ENCODE data around the gene REPIN1. TPM values are rescaled to one million over a fixed set of nuclear protein-coding genes. Genes with fewer than 3 reads are reported as not detected.

Gene REPIN1
- total and polyA plus RNA-seq, 7 experiments from 2014 or later, result 46.7 to 103 (median 78.4) TPM

DNA sequence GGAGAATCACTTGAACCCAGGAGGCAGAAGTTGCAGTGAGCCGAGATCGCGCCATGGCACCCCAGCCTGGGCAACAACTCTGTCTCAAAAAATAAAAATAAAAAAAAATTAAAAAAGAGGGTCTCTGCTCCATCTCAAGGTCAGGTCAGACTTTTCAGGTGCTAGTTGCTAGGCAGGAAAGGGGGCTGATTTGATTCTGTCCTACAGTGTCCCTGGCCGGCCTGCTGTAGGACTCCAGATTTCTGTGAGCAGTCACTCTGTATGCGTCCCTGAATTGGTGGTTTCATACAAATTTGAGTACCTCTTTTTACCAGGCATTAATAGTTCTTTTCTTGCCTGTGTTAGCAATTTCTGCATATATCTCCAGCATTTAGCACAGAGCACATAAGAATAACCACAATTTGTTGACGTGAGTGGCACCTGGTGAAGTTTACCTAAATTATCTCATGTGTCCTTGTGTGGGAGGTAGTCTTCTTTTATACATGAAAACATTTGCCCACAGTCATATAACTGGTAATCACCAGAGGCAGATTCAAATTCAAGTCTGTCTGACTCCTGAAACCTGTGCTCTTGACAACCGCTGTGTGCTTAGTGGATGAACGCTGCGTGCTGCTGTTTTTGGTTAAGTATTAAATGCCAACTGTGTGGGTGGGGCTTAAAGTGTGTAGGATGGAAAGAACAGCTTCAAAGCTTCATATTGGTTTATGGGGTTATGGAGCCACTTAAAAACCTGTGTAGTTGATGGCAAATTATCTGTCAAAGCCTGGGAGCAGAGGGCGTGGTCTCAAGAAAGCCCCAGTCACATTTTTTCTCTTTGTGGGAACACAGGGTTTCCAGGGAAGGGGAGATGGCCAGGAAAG is 7.3 kb downstream of the REPIN1 start:
- CTCF ChIA-PET, result interaction anchor here (0.8 kb wide), 1 partner anchor 23 kb away, joined by 5 read pairs; no protein-coding TSS in a partner anchor
- Histone ChIP-seq H3K27me3 (ENCODE audit: control insufficient read depth in 2 of 2, insufficient read depth in 2 of 2, low read length in 2 of 2) (no peaks in the 10 kb centered on the region), H3K4me3 (ENCODE audit: low read length) (no peak overlapping the region), H3K9me3 (ENCODE audit: control insufficient read depth in 2 of 3, low read length in 3 of 3) (no peaks in the 10 kb centered on the region), H3K36me3 (ENCODE audit: control insufficient read depth in 2 of 3, insufficient read depth in 3 of 3, low read length in 3 of 3) (peaks cover 0 to 29% (median 2%) of the 10 kb centered on the region in 3 experiments), H3K4me1 (ENCODE audit: control insufficient read depth in 2 of 2, insufficient read depth in 2 of 2, low read length in 2 of 2) (peaks cover 4 to 30% of the 10 kb centered on the region in 2 donors), H3K27ac (ENCODE audit: low read depth, low read length) (peak overlapping the region; percentile 48)
- Mint-ChIP-seq H3K27ac (peak overlapping the region; percentile 12 to 94 (median 90)), H3K4me1 (peaks cover 30 to 71% (median 60%) of the 10 kb centered on the region in 7 donors), H3K36me3 (peaks cover 0 to 21% (median 5%) of the 10 kb centered on the region in 5 donors), H3K9me3 (no peaks in the 10 kb centered on the region), H3K4me3 (peak overlapping the region in 9 of 10 donors; percentile 19 to 71 (median 51)), H3K27me3 (no peaks in the 10 kb centered on the region)
- ATAC-seq (peak; percentile 12), DNase-seq (peak in 6 of 9 donors; percentile 34 to 69 (median 52))
- POLR2A ChIA-PET, result interaction anchor here (1.0 to 2.4 kb wide), 6 partner anchors 9 to 30 kb away, joined by 4 to 12 read pairs (median 8); a partner anchor contains a TSS
- intact Hi-C loops (cut with micrococcal nuclease), result loop anchor here in 1 of 2 donors (5.0 kb wide), 2 partner anchors 706 to 966 kb away; partner anchors contain the start of genes FASTK, NUB1 and TMUB1

DNA sequence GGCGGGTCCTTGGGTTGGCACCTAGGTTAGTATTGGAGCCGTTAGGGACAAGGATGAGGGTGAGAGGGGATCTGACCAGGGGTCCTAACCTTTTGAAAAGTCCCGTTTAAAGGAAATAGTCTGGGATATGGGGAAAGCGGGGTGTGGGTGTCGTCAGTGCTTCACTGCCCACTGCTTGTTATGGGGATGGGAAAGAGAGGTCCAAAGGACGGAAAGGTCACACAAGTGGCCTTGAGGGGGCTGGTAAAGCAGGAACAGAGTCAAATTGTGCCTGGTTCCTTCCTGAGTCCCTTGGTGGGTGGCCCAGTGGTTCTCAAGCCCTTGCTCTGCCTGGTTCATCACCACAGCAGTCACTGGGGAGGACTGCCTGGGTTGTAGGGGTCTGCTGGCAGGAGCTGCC is 7.9 kb downstream of the REPIN1 start:
- no peaks in the 10 kb centered on the region for H3K27me3 ChIP-seq (ENCODE audit: control insufficient read depth in 2 of 2, insufficient read depth in 2 of 2, low read length in 2 of 2)
- peak overlapping the region in 6 of 10 donors; percentile 19 to 71 (median 45) for H3K4me3 Mint-ChIP-seq
- no peaks in the 10 kb centered on the region for H3K9me3 Mint-ChIP-seq
- intact Hi-C loops (cut with micrococcal nuclease), result loop anchor here in 1 of 2 donors (5.0 kb wide), 2 partner anchors 706 to 966 kb away; partner anchors contain the start of genes FASTK, NUB1 and TMUB1
- H3K27ac ChIP-seq (ENCODE audit: low read depth, low read length), result peak overlapping the region; percentile 48
- H3K4me1 Mint-ChIP-seq, result peaks cover 30 to 70% (median 58%) of the 10 kb centered on the region in 7 donors
- no peak for DNase-seq
- ChIA-PET POLR2A (interaction anchor here (2.1 to 2.4 kb wide), 4 partner anchors 7 to 31 kb away, joined by 8 to 35 read pairs (median 11); partner anchors contain the start of gene REPIN1), CTCF (interaction anchor here (0.8 kb wide), 1 partner anchor 23 kb away, joined by 5 read pairs; no protein-coding TSS in a partner anchor)
- no peaks in the 10 kb centered on the region for H3K9me3 ChIP-seq (ENCODE audit: control insufficient read depth in 2 of 3, low read length in 3 of 3)
- H3K4me1 ChIP-seq (ENCODE audit: control insufficient read depth in 2 of 2, insufficient read depth in 2 of 2, low read length in 2 of 2), result peaks cover 4 to 30% of the 10 kb centered on the region in 2 donors
- peaks cover 0 to 20% (median 5%) of the 10 kb centered on the region in 5 donors for H3K36me3 Mint-ChIP-seq
- peak overlapping the region; percentile 39 to 94 (median 90) for H3K27ac Mint-ChIP-seq
- no peaks in the 10 kb centered on the region for H3K27me3 Mint-ChIP-seq
- peaks cover 0 to 24% (median 2%) of the 10 kb centered on the region in 3 experiments for H3K36me3 ChIP-seq (ENCODE audit: control insufficient read depth in 2 of 3, insufficient read depth in 3 of 3, low read length in 3 of 3)
- H3K4me3 ChIP-seq (ENCODE audit: low read length), result no peak overlapping the region
- ATAC-seq, result no peak

DNA sequence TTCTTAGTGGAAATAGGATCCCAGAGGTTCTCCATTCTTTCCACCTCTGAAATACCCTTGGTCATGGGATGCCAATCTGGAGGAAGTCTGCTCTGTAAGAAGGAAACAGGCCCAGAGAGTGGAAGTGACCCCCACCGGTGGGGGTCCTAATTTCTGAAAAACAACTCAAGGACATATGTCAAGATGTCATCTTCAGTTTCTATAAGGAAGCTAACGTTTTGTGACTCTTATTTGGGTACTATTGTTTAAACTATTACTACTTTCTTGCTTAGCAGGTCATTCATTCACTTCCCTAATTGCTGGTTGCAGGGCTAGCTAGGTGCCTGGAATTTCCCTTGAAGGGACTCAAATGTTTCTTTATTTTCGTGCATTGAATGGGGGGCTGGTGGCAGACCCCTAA is 8.6 kb downstream of the REPIN1 start:
- Mint-ChIP-seq H3K4me3 (peak overlapping the region in 8 of 10 donors; percentile 54 to 91 (median 84)), H3K27me3 (no peaks in the 10 kb centered on the region), H3K27ac (peak overlapping the region in 8 of 9 donors; percentile 51 to 95 (median 88)), H3K36me3 (peaks cover 0 to 20% (median 5%) of the 10 kb centered on the region in 5 donors), H3K4me1 (peaks cover 30 to 70% (median 58%) of the 10 kb centered on the region in 7 donors), H3K9me3 (no peaks in the 10 kb centered on the region)
- H3K4me3 ChIP-seq (ENCODE audit: low read length), result no peak overlapping the region
- H3K9me3 ChIP-seq (ENCODE audit: control insufficient read depth in 2 of 3, low read length in 3 of 3), result no peaks in the 10 kb centered on the region
- CTCF ChIA-PET, result interaction anchor here (0.9 to 1.5 kb wide), 2 partner anchors 9 to 20 kb away, joined by 3 to 4 read pairs; partner anchors contain the start of gene REPIN1
- peaks cover 4 to 30% of the 10 kb centered on the region in 2 donors for H3K4me1 ChIP-seq (ENCODE audit: control insufficient read depth in 2 of 2, insufficient read depth in 2 of 2, low read length in 2 of 2)
- ATAC-seq (no peak), DNase-seq (no peak)
- no peak overlapping the region for H3K27ac ChIP-seq (ENCODE audit: low read depth, low read length)
- POLR2A ChIA-PET, result interaction anchor here (1.1 to 2.4 kb wide), 7 partner anchors 8 to 293 kb away, joined by 3 to 35 read pairs (median 8); partner anchors contain the start of gene REPIN1
- H3K36me3 ChIP-seq (ENCODE audit: control insufficient read depth in 2 of 3, insufficient read depth in 3 of 3, low read length in 3 of 3), result peaks cover 0 to 20% (median 2%) of the 10 kb centered on the region in 3 experiments
- H3K27me3 ChIP-seq (ENCODE audit: control insufficient read depth in 2 of 2, insufficient read depth in 2 of 2, low read length in 2 of 2), result no peaks in the 10 kb centered on the region
- intact Hi-C loops (cut with micrococcal nuclease), result loop anchor here in 1 of 2 donors (5.0 kb wide), 2 partner anchors 705 to 965 kb away; partner anchors contain the start of genes FASTK, NUB1 and TMUB1

DNA sequence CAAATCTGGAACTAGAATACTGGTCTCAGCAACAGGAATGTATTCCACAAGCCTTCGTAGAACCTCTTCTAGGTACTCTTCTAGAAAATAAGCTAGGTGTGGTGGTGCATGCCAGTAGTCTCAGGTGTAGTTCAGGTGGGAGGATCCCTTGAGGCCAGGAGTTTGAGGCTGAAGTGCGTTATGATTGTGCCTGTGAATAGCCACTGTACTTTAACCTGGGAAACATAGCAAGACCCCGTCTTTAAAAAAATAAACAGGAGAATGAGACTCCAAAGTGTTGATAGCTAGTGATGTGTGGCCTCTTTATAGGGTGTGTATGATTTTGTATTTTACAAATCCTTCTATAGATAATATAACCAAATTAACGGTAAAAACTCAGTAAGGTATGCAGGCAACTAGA is 9.0 kb downstream of the REPIN1 start:
- H3K9me3 Mint-ChIP-seq, result no peaks in the 10 kb centered on the region
- no peak for DNase-seq
- peaks cover 30 to 68% (median 58%) of the 10 kb centered on the region in 7 donors for H3K4me1 Mint-ChIP-seq
- H3K27ac Mint-ChIP-seq, result peak overlapping the region; percentile 51 to 95 (median 86)
- POLR2A ChIA-PET, result interaction anchor here (0.6 to 2.4 kb wide), 11 partner anchors 9 to 849 kb away, joined by 3 to 35 read pairs (median 7); partner anchors contain the start of genes ABCF2, GIMAP4 and REPIN1
- intact Hi-C loops (cut with micrococcal nuclease), result loop anchor here (2.0 to 5.0 kb wide), 4 partner anchors 55 to 965 kb away; partner anchors contain the start of genes ACTR3C (in 2 of the 2), LRRC61 (in 2 of the 2), FASTK (in 1 of the 2) and NUB1 (in 1 of the 2)
- Histone ChIP-seq H3K9me3 (ENCODE audit: control insufficient read depth in 2 of 3, low read length in 3 of 3) (no peaks in the 10 kb centered on the region), H3K4me3 (ENCODE audit: low read length) (no peak overlapping the region), H3K27ac (ENCODE audit: low read depth, low read length) (peak overlapping the region; percentile 91), H3K27me3 (ENCODE audit: control insufficient read depth in 2 of 2, insufficient read depth in 2 of 2, low read length in 2 of 2) (no peaks in the 10 kb centered on the region), H3K36me3 (ENCODE audit: control insufficient read depth in 2 of 3, insufficient read depth in 3 of 3, low read length in 3 of 3) (peaks cover 0 to 16% (median 2%) of the 10 kb centered on the region in 3 experiments), H3K4me1 (ENCODE audit: control insufficient read depth in 2 of 2, insufficient read depth in 2 of 2, low read length in 2 of 2) (peaks cover 4 to 30% of the 10 kb centered on the region in 2 donors)
- H3K27me3 Mint-ChIP-seq, result no peaks in the 10 kb centered on the region
- H3K4me3 Mint-ChIP-seq, result peak overlapping the region; percentile 54 to 91 (median 86)
- ATAC-seq, result no peak
- CTCF ChIA-PET, result interaction anchor here (0.9 to 1.5 kb wide), 4 partner anchors 9 to 28 kb away, joined by 3 to 4 read pairs (median 3); partner anchors contain the start of gene REPIN1
- H3K36me3 Mint-ChIP-seq, result peaks cover 0 to 17% (median 5%) of the 10 kb centered on the region in 5 donors

DNA sequence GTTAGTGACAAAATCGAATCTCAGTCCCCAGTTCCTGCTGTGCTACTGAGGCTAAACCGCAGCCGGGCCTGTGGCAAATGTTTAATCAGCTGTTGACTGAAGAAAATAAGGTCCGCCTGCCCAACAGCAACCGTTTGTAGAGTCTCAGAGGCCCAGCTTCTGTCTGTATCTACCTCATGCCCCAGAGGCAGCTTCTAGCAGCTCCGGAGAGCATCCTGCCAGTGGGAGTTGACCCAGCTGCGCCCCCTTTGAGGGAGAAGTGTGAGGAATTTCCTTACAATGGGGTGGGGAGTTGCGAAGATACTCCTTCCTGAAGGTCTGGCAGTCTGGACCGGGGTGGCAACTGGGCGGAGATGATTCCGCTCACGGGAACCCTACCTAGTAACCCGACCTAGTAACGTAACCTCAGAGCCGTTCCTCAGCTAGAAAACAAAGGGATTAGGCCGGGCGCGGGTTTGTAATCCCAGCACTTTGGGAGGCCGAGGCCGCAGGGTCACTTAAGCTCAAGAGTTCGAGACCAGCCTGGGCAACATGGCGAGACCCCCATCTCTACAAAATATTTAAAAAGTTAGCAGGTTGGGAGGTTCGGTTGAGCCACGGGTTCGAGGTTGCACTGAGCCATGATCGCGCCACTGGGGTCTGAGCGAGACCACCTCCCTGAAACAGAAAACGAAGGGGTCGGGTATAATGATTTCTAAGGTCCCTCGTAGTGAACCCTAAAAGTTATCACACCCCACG is 9.7 kb downstream of the REPIN1 start:
- ATAC-seq, result no peak
- H3K27me3 ChIP-seq (ENCODE audit: control insufficient read depth in 2 of 2, insufficient read depth in 2 of 2, low read length in 2 of 2), result no peaks in the 10 kb centered on the region
- Mint-ChIP-seq H3K27me3 (no peaks in the 10 kb centered on the region), H3K4me1 (peaks cover 35 to 64% (median 53%) of the 10 kb centered on the region in 7 donors), H3K36me3 (peaks cover 0 to 13% (median 5%) of the 10 kb centered on the region in 5 donors), H3K4me3 (peak overlapping the region; percentile 75 to 91 (median 86)), H3K27ac (peak overlapping the region; percentile 51 to 95 (median 86)), H3K9me3 (no peaks in the 10 kb centered on the region)
- peak overlapping the region; percentile 91 for H3K27ac ChIP-seq (ENCODE audit: low read depth, low read length)
- intact Hi-C loops (cut with micrococcal nuclease), result loop anchor here (2.0 to 5.0 kb wide), 4 partner anchors 55 to 964 kb away; partner anchors contain the start of genes ACTR3C (in 2 of the 2), LRRC61 (in 2 of the 2), FASTK (in 1 of the 2) and NUB1 (in 1 of the 2)
- peaks cover 0 to 9% (median 0%) of the 10 kb centered on the region in 3 experiments for H3K36me3 ChIP-seq (ENCODE audit: control insufficient read depth in 2 of 3, insufficient read depth in 3 of 3, low read length in 3 of 3)
- peaks cover 4 to 30% of the 10 kb centered on the region in 2 donors for H3K4me1 ChIP-seq (ENCODE audit: control insufficient read depth in 2 of 2, insufficient read depth in 2 of 2, low read length in 2 of 2)
- peak in 6 of 9 donors; percentile 22 to 41 (median 38) for DNase-seq
- no peaks in the 10 kb centered on the region for H3K9me3 ChIP-seq (ENCODE audit: control insufficient read depth in 2 of 3, low read length in 3 of 3)
- POLR2A ChIA-PET, result interaction anchor here (0.6 to 2.4 kb wide), 14 partner anchors 9 to 849 kb away, joined by 3 to 35 read pairs (median 4); partner anchors contain the start of genes ABCF2, ACTR3C, GIMAP4 and LRRC61
- H3K4me3 ChIP-seq (ENCODE audit: low read length), result peak overlapping the region; percentile 68
- CTCF ChIA-PET, result interaction anchor here (0.9 to 1.5 kb wide), 4 partner anchors 10 to 28 kb away, joined by 3 to 4 read pairs (median 3); partner anchors contain the start of gene REPIN1
